Ovary (tissue), 3 donors: ENCODE data around the gene NNMT.

Experiments used
- CTCF ChIP-seq, 3 donors: fragments of 450-650 bp in 2 of 3; fragments of 200-600 bp in 1 of 3; IDR thresholded peaks; one replicate each; pipeline versions ENCODE4 v1.5.1 to v1.8.0; 2016 to 2022; ENCODE audit warnings: antibody characterized with exemption in 3 of 3, mild to moderate bottlenecking in 1 of 3
- EP300 ChIP-seq: sonication (generic); formaldehyde crosslinking; IDR thresholded peaks from one replicate; pipeline ENCODE4 v1.6.1; 2017; ENCODE audit warnings: antibody characterized with exemption
- POLR2A ChIP-seq: fragments of 450-650 bp; IDR thresholded peaks from one replicate; pipeline ENCODE4 v1.6.1; 2017; ENCODE audit warnings: antibody characterized with exemption, mild to moderate bottlenecking, moderate library complexity
- donor health status: DM: no; HTN: no; CAD: no.

GRCh38 chr11:114279792-114280546, 16.2 kb upstream of the NNMT start:
- no peak for TF ChIP-seq CTCF (IDR thresholded peaks at IDR 0.05)
- no peak for TF ChIP-seq POLR2A
- no peak for TF ChIP-seq EP300
